NT2/D1 (cell line): ENCODE measurements around the gene CRYBG1.

Source experiments
- SUZ12 ChIP-seq: IDR thresholded peaks from 2 replicates; pipeline ENCODE4 v1.6.1; 2011; ENCODE audit not compliant: insufficient read length, insufficient read depth; ENCODE audit errors: extremely low read depth
- YY1 ChIP-seq: IDR thresholded peaks from 2 replicates; pipeline ENCODE4 v1.6.1; 2011; ENCODE audit not compliant: insufficient read length, insufficient read depth
- ZNF274 ChIP-seq: IDR thresholded peaks from 2 replicates; pipeline ENCODE4 v1.6.1; 2011; ENCODE audit warnings: mild to moderate bottlenecking, low read depth, low read length

- no peak for TF ChIP-seq YY1
- no peak for TF ChIP-seq ZNF274
- no peak for TF ChIP-seq SUZ12
These were observed 84.4 kb downstream of the CRYBG1 start for GRCh38 chr6:106444777-106445507.
